Measurements from ENCODE around the gene PWWP2B.

PWWP2B gene

DNA sequence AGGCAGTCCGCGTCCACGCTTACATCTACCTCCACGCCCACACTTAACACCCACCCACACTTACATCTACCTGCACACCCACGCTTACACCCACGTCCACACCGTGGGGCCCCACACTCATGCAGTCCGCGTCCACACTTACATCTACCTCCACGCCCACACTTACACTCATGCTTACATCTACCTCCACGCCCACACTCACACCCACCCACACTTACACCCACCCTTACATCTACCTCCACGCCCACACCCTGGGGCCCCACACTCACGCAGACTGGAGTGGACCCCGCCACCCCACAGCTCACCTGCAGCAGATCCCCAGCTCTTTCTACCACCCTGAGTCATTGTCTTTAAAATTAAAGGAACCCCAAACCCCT is 32.4 kb upstream of the PWWP2B start:
- H3K27me3 ChIP-seq (ENCODE audit: insufficient read depth, low read depth, severe bottlenecking): no peaks in the 10 kb centered on the region
- no peak for DNase-seq
- H3K27ac ChIP-seq: no peak overlapping the region
- H3K4me3 ChIP-seq (ENCODE audit: low read depth, low read length): no peak overlapping the region
- H3K9me3 ChIP-seq (ENCODE audit: severe bottlenecking): no peaks in the 10 kb centered on the region
- TF ChIP-seq, protein P1, sequence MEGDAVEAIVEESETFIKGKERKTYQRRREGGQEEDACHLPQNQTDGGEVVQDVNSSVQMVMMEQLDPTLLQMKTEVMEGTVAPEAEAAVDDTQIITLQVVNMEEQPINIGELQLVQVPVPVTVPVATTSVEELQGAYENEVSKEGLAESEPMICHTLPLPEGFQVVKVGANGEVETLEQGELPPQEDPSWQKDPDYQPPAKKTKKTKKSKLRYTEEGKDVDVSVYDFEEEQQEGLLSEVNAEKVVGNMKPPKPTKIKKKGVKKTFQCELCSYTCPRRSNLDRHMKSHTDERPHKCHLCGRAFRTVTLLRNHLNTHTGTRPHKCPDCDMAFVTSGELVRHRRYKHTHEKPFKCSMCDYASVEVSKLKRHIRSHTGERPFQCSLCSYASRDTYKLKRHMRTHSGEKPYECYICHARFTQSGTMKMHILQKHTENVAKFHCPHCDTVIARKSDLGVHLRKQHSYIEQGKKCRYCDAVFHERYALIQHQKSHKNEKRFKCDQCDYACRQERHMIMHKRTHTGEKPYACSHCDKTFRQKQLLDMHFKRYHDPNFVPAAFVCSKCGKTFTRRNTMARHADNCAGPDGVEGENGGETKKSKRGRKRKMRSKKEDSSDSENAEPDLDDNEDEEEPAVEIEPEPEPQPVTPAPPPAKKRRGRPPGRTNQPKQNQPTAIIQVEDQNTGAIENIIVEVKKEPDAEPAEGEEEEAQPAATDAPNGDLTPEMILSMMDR (IDR thresholded peaks at IDR 0.05; ENCODE audit: low read depth, low read length): no peak
- peaks cover 3% of the 10 kb centered on the region; the same call in 1 of the 2 replicates for H3K36me3 ChIP-seq

DNA sequence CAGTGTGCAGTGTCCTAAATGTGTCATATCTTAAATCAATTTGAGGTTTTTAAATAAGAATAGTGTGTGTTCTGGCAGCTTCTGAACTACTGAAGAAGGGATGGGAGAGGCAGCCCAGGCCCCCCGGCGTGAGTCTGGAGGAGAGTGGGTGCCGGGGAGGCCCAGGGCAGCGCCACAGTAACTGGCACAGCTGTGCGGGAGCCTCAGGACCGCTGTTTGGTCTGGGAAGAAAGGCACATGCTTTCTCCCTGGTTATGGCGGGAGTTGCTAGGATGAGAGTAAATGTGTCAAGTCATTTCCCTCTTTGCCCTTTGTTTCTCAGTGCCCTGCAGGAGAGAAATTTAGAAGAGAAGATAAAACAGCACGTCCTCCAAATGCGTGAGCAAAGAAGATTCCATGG is 31.9 kb upstream of the PWWP2B start:
- no peak overlapping the region for H3K4me3 ChIP-seq (ENCODE audit: low read depth, low read length)
- no peaks in the 10 kb centered on the region for H3K9me3 ChIP-seq (ENCODE audit: severe bottlenecking)
- TF ChIP-seq, protein P1 (IDR thresholded peaks at IDR 0.05; ENCODE audit: low read depth, low read length): no peak
- no peak overlapping the region for H3K27ac ChIP-seq
- no peaks in the 10 kb centered on the region for H3K27me3 ChIP-seq (ENCODE audit: insufficient read depth, low read depth, severe bottlenecking)
- peaks cover 3% of the 10 kb centered on the region; the same call in 1 of the 2 replicates for H3K36me3 ChIP-seq
- no peak for DNase-seq

DNA sequence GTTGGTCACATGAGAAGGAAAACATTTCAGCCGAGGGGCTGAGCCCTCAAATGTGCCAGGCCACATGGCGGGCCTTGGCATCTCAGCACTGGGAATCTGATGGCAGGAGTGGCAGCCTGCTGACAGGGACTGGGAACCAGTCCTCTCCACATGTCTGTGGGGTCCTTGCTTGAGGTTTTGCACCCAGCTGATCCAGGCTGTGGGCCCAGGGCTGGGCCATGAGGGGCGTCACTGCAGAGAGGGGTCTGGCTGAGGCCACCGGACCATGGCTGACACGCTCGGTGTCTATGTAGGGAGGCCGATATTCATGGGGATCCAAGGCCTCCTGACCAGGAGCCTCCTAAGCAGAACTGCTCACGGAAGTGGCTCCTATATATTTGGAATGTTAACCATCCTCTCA is 31.0 kb upstream of the PWWP2B start:
- TF ChIP-seq, protein P1 (IDR thresholded peaks at IDR 0.05; ENCODE audit: low read depth, low read length): no peak
- no peaks in the 10 kb centered on the region for H3K27me3 ChIP-seq (ENCODE audit: insufficient read depth, low read depth, severe bottlenecking)
- no peak overlapping the region for H3K27ac ChIP-seq
- peaks cover 3% of the 10 kb centered on the region; the same call in 1 of the 2 replicates for H3K36me3 ChIP-seq
- H3K9me3 ChIP-seq (ENCODE audit: severe bottlenecking): no peaks in the 10 kb centered on the region
- H3K4me3 ChIP-seq (ENCODE audit: low read depth, low read length): no peak overlapping the region
- DNase-seq: no peak

DNA sequence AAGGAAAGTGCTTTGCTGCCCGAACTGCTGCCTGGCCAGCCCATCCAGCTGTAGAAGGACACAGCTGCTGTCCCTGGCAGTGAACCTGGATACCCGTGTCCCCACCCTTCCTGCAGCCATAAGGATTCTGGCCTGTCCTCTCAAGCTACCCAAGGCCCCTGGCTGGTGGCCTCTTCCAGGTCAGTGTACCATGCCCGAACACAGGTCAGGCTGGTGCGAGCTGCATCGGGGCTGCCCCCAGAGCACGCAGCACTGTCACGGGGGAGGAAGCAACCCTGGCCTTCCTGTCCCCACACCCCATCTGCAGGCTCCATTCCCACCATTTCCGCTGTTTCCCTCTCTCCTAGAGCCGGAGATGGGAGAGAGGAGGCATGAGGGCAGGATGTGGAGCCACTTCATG is 30.5 kb upstream of the PWWP2B start:
- H3K36me3 ChIP-seq: peaks cover 3% of the 10 kb centered on the region; the same call in 1 of the 2 replicates
- no peaks in the 10 kb centered on the region for H3K27me3 ChIP-seq (ENCODE audit: insufficient read depth, low read depth, severe bottlenecking)
- no peak overlapping the region for H3K4me3 ChIP-seq (ENCODE audit: low read depth, low read length)
- no peak for DNase-seq
- no peaks in the 10 kb centered on the region for H3K9me3 ChIP-seq (ENCODE audit: severe bottlenecking)
- TF ChIP-seq, protein P1 (IDR thresholded peaks at IDR 0.05; ENCODE audit: low read depth, low read length): no peak
- no peak overlapping the region for H3K27ac ChIP-seq

DNA sequence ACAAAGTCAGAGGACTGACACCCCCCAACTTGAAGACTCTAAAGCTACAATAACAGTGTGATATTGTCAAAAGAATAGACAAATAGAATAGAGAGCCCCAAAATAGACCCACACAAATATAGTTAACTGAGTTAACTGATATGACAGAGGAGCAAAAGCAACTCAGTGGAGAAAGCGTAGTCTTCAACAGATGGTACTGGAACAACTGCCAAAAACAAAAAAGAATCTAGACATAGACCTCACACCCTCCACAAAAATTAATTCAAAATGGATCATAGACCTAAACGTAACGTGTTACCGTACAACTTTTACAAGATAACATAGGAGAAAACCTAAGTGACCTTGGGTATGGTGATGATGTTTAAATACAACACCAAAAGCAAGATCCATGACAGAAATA is 28.6 kb upstream of the PWWP2B start:
- Histone ChIP-seq H3K9me3 (ENCODE audit: severe bottlenecking) (no peaks in the 10 kb centered on the region), H3K27me3 (ENCODE audit: insufficient read depth, low read depth, severe bottlenecking) (no peaks in the 10 kb centered on the region), H3K36me3 (peaks cover 3% of the 10 kb centered on the region; the same call in 1 of the 2 replicates), H3K27ac (no peak overlapping the region), H3K4me3 (ENCODE audit: low read depth, low read length) (no peak overlapping the region)
- TF ChIP-seq, protein P1 (IDR thresholded peaks at IDR 0.05; ENCODE audit: low read depth, low read length): no peak
- DNase-seq: no peak

DNA sequence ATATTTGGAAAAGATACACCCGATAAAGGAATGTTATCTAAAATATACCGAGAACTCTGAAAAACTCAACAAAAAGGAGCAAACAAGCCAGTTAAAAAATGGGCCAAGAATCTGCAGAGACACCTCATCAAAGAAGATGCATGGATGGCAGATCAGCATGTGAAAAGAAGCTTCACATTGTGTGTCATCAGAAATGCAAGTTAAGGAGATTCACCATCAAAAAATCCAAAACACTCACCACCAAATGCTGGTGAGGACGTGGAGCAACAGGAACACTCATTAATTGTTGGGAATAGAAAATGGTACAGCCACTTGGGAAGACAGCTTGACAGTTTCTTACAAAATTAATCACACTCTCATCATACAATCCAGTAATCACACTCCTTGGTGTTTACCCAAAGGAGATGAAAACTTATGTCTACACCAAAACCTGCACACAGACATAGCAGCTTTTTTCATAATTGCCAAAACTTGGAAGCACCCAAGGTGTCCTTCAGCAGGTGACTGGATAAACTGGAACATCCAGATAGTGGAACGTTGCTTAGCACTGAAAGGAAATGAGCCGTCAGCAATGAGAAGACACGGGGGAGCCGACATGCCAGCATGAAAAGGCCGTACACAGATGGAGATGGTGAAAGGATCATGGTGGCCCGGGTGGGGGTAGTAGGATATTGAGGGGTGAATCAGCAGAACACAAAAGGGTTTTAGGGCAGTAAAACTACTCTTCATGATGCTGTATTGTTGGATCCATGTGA is 27.9 kb upstream of the PWWP2B start:
- no peak overlapping the region for H3K4me3 ChIP-seq (ENCODE audit: low read depth, low read length)
- peaks cover 3% of the 10 kb centered on the region; the same call in 1 of the 2 replicates for H3K36me3 ChIP-seq
- TF ChIP-seq, protein P1 (IDR thresholded peaks at IDR 0.05; ENCODE audit: low read depth, low read length): no peak
- no peaks in the 10 kb centered on the region for H3K27me3 ChIP-seq (ENCODE audit: insufficient read depth, low read depth, severe bottlenecking)
- no peak for DNase-seq
- no peak overlapping the region for H3K27ac ChIP-seq
- H3K9me3 ChIP-seq (ENCODE audit: severe bottlenecking): no peaks in the 10 kb centered on the region

All from WERI-Rb-1 (cell line).